DOHH2 (cell line): ENCODE results near the gene RPS10.

ENCODE experiments used
- H3F3A ChIP-seq: fragments of 200-600 bp; sonication (generic), shearing (Covaris generic); 2 replicates; pipeline ENCODE4 v1.6.0; 2016; ENCODE audit warnings: antibody characterized with exemption, mild to moderate bottlenecking; ENCODE audit not compliant: control insufficient read depth, insufficient read depth
- H3K27ac ChIP-seq: fragments of 200-600 bp; sonication (generic); 2 replicates; pipeline ENCODE4 v1.5.1; 2014; ENCODE audit warnings: low read depth, mild to moderate bottlenecking, low read length, moderate library complexity
- H3K27me3 ChIP-seq: fragments of 200-600 bp; sonication (generic); 2 replicates; pipeline ENCODE4 v1.6.1; 2014; ENCODE audit warnings: mild to moderate bottlenecking, low read length, mixed read lengths; ENCODE audit not compliant: control insufficient read depth
- H3K36me3 ChIP-seq: fragments of 200-600 bp; sonication (generic); 2 replicates; pipeline ENCODE4 v1.6.1; 2014; ENCODE audit warnings: mild to moderate bottlenecking, low read length, moderate library complexity, mixed read lengths; ENCODE audit not compliant: control insufficient read depth
- H3K4me1 ChIP-seq: fragments of 200-600 bp; sonication (generic); 2 replicates; pipeline ENCODE4 v1.6.1; 2014; ENCODE audit warnings: mild to moderate bottlenecking, low read length, mixed read lengths; ENCODE audit not compliant: control insufficient read depth
- H3K4me2 ChIP-seq: fragments of 200-600 bp; sonication (generic); 2 replicates; pipeline ENCODE4 v1.6.0; 2014; ENCODE audit warnings: mild to moderate bottlenecking, low read length, moderate library complexity
- H3K4me3 ChIP-seq: fragments of 200-600 bp; sonication (generic); 2 replicates; pipeline ENCODE4 v1.5.1; 2014; ENCODE audit warnings: mild to moderate bottlenecking, low read length, mixed read lengths
- H3K79me2 ChIP-seq: fragments of 200-600 bp; sonication (generic); 2 replicates; pipeline ENCODE4 v1.6.1; 2014; ENCODE audit warnings: mild to moderate bottlenecking, low read length, mixed read lengths; ENCODE audit not compliant: control insufficient read depth
- H3K9me2 ChIP-seq: fragments of 200-600 bp; sonication (generic); replicated peaks from 2 replicates; pipeline ENCODE4 v1.6.1; 2014; ENCODE audit warnings: mild to moderate bottlenecking, low read length, mixed read lengths; ENCODE audit not compliant: control insufficient read depth
- H3K9me3 ChIP-seq: fragments of 200-600 bp; sonication (generic); 2 replicates; pipeline ENCODE4 v1.6.1; 2014; ENCODE audit warnings: antibody characterized with exemption, low read length, mixed read lengths; ENCODE audit not compliant: control insufficient read depth, insufficient read depth
- H4K20me1 ChIP-seq: fragments of 200-600 bp; sonication (generic); 2 replicates; pipeline ENCODE4 v1.6.0; 2014; ENCODE audit warnings: low read depth, mild to moderate bottlenecking, antibody characterized with exemption, low read length, moderate library complexity; ENCODE audit not compliant: control insufficient read depth, insufficient read depth
- EZH2phosphoT487 ChIP-seq: fragments of 200-600 bp; sonication (generic); IDR thresholded peaks from 2 replicates; pipeline ENCODE4 v1.6.1; 2017; ENCODE audit warnings: borderline replicate concordance, mild to moderate bottlenecking, antibody characterized with exemption, low read length, moderate library complexity, mixed read lengths
- TF ChIP-seq, protein P1 (sequence below): fragments of 200-600 bp; sonication (generic); IDR thresholded peaks from one replicate; pipeline ENCODE4 v1.5.1; 2014; ENCODE audit warnings: antibody characterized with exemption, mild to moderate bottlenecking, low read depth, low read length; ENCODE audit not compliant: poor library complexity, severe bottlenecking

RPS10 gene

DNA sequence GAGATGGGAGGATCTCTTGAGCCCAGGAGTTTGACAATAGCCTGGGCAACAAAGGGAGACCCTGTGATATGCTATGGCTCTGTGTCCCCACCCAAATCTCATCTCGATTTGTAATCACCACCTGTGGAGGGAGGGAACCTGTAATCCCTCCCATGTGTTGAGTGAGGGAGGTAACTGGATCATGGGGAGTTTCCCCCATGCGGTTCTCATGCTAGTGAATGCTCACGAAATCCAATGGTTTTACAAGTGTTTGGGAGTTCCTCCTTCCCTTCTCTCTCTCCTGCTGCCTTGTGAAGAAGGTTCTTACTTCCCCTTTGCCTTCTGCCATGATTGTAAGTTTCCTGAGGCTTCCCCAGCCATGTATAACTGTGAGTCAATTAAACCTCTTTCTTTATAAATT is 36.8 kb downstream of the RPS10 start:
- H3K27me3 ChIP-seq, result no peaks in the 10 kb centered on the region
- H3K27ac ChIP-seq, result no peak overlapping the region
- H3F3A ChIP-seq, result no peaks in the 10 kb centered on the region; the same call in 1 of the 2 replicates
- no peaks in the 10 kb centered on the region for H3K9me2 ChIP-seq
- H3K4me1 ChIP-seq, result peaks cover 24% of the 10 kb centered on the region
- H3K36me3 ChIP-seq, result peaks cover 13% of the 10 kb centered on the region
- H3K9me3 ChIP-seq, result no peaks in the 10 kb centered on the region
- no peak overlapping the region for H3K4me2 ChIP-seq
- H4K20me1 ChIP-seq, result peaks cover 12% of the 10 kb centered on the region
- peaks cover 88% of the 10 kb centered on the region for H3K79me2 ChIP-seq
- no peak overlapping the region for H3K4me3 ChIP-seq
- TF ChIP-seq EZH2phosphoT487, result no peak
- TF ChIP-seq, protein P1, sequence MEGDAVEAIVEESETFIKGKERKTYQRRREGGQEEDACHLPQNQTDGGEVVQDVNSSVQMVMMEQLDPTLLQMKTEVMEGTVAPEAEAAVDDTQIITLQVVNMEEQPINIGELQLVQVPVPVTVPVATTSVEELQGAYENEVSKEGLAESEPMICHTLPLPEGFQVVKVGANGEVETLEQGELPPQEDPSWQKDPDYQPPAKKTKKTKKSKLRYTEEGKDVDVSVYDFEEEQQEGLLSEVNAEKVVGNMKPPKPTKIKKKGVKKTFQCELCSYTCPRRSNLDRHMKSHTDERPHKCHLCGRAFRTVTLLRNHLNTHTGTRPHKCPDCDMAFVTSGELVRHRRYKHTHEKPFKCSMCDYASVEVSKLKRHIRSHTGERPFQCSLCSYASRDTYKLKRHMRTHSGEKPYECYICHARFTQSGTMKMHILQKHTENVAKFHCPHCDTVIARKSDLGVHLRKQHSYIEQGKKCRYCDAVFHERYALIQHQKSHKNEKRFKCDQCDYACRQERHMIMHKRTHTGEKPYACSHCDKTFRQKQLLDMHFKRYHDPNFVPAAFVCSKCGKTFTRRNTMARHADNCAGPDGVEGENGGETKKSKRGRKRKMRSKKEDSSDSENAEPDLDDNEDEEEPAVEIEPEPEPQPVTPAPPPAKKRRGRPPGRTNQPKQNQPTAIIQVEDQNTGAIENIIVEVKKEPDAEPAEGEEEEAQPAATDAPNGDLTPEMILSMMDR, result no peak

- Histone ChIP-seq H3K4me1 (peaks cover 24% of the 10 kb centered on the region), H3K79me2 (peaks cover 94% of the 10 kb centered on the region), H3F3A (no peaks in the 10 kb centered on the region; the same call in 1 of the 2 replicates), H3K9me3 (no peaks in the 10 kb centered on the region), H3K4me2 (no peak overlapping the region), H3K27me3 (no peaks in the 10 kb centered on the region), H3K4me3 (no peak overlapping the region), H3K27ac (no peak overlapping the region), H3K36me3 (peaks cover 18% of the 10 kb centered on the region), H4K20me1 (peaks cover 13% of the 10 kb centered on the region), H3K9me2 (no peaks in the 10 kb centered on the region)
- TF ChIP-seq, protein P1, result no peak
- no peak for TF ChIP-seq EZH2phosphoT487
Measured at GRCh38 chr6:34388421-34388820, 37.4 kb downstream of the RPS10 start.

DNA sequence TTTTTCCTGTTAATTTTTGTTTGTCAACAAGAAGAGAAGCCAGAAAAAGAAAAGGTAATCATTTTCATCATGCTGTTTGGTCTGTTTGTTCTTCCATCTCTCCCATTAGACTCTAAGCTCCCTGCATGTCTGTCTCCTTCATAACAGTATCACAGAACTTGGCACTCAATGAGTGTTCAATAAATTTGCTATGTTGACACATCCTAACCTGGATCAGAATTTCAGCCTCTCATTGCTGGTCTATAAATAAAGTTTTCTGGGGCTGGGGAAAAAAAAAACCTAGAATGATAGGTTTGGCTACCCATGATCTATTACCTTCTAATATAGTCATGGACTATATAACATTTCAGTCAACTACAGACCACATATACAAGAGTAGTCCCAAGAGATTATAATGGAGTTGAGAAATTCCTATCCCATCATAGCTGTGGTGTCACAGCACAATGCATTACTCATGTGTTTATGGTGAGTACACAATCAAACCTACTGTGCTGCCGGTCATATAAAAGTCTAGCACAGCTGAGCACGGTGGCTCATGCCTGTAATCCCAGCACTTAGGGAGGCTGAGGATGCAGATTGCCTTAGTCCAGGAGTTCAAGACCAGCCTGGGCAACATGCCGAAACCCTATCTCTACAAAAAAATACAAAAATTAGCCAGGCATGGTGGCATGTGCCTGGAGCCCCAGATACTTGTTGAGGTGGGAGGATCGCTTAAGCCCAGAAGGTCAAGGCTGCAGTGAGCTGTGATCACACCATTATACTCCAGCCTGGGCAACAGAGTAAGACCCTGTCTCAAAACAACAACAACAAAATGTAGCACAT is 39.3 kb downstream of the RPS10 start:
- TF ChIP-seq EZH2phosphoT487, result no peak
- TF ChIP-seq, protein P1, result no peak
- Histone ChIP-seq H3K4me2 (no peak overlapping the region), H3K79me2 (peaks cover 98% of the 10 kb centered on the region)

More for the DNA sequence above, 39.3 kb downstream of the RPS10 start:
- no peak overlapping the region for H3K27ac ChIP-seq
- H3K36me3 ChIP-seq, result peaks cover 11% of the 10 kb centered on the region
- H3K9me2 ChIP-seq, result no peaks in the 10 kb centered on the region
- H3K9me3 ChIP-seq, result no peaks in the 10 kb centered on the region
- no peak overlapping the region for H3K4me3 ChIP-seq
- H3K4me1 ChIP-seq, result peaks cover 26% of the 10 kb centered on the region
- no peaks in the 10 kb centered on the region for H3K27me3 ChIP-seq
- no peaks in the 10 kb centered on the region; the same call in 1 of the 2 replicates for H3F3A ChIP-seq
- H4K20me1 ChIP-seq, result peaks cover 13% of the 10 kb centered on the region
